BLaER1 (cell line): ENCODE measurements around the gene CCDC43.

Source experiments
- H3K27ac ChIP-seq: shearing (Covaris generic); formaldehyde crosslinking; 2 replicates; pipeline ENCODE4 v1.8.1; 2022
- H3K27me3 ChIP-seq: shearing (Covaris generic); formaldehyde crosslinking; 2 replicates; pipeline ENCODE4 v1.8.1; 2022
- H3K36me3 ChIP-seq: shearing (Covaris generic); formaldehyde crosslinking; 2 replicates; pipeline ENCODE4 v1.8.1; 2022
- H3K4me1 ChIP-seq: shearing (Covaris generic); formaldehyde crosslinking; 2 replicates; pipeline ENCODE4 v1.8.1; 2022
- H3K4me2 ChIP-seq: shearing (Covaris generic); formaldehyde crosslinking; 2 replicates; pipeline ENCODE4 v1.8.1; 2022
- H3K4me3 ChIP-seq: shearing (Covaris generic); formaldehyde crosslinking; 2 replicates; pipeline ENCODE4 v1.8.1; 2022
- H3K9ac ChIP-seq: shearing (Covaris generic); formaldehyde crosslinking; 2 replicates; pipeline ENCODE4 v1.8.1; 2022
- H3K9me3 ChIP-seq: shearing (Covaris generic); formaldehyde crosslinking; 2 replicates; pipeline ENCODE4 v1.8.1; 2022
- H4K20me1 ChIP-seq: shearing (Covaris generic); formaldehyde crosslinking; 2 replicates; pipeline ENCODE4 v1.8.1; 2022
- Cebpa-rat ChIP-seq: shearing (Covaris generic); IDR thresholded peaks from 2 replicates; pipeline ENCODE4 v1.8.1; 2022

Gene CCDC43

DNA sequence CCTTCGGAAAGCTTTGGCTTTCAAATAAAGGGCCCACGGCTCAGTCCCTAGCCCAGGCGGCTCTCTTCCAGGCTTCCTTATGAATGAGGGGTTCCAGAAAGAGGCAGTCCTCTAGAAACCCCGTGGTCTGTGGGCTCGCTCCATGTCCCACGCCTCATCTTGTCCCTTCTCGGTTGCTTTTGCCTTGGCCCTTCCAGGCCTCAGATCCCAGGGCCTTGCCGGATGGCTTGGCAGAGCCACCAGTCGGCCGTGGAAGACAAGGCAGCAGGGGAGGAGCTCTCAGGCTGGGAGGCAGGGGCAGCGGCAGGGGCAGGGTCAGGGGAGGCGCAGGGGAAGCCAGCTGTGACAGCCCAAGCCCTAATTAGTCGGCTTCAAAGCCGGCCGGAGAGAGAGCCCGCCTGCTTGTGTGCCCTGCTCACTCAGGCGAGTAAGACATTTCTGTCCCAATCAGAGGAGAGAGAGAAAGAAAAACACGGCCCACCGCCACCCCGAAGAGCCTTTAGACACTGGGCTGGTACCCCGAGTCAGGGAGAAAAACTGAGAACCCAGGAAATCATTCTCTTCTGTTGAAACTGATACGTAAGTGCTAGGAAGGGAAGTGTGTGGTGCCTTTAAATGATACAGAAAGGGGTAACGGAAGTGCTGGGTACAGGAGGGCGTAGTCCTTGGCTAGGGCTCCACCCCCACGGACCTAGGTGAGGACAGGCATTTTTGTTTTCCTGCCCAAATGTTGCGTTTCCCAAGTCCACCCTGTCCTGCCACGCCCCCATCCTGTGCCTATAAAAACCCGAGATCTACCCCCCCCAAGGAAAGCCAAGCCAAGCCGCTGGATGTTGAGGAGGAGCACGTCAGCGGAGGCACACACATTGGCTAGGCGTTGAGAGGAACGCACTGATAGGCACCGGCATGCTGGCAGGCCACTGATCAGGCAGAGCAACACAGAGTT lies 61.1 kb downstream of the CCDC43 start:
- Histone ChIP-seq H3K27me3 (no peaks in the 10 kb centered on the region), H3K9me3 (no peaks in the 10 kb centered on the region), H3K4me1 (peaks cover 46% of the 10 kb centered on the region), H3K4me3 (peak overlapping the region; percentile 57), H4K20me1 (no peaks in the 10 kb centered on the region), H3K4me2 (peak overlapping the region; percentile 96), H3K27ac (peak overlapping the region; percentile 99), H3K36me3 (no peaks in the 10 kb centered on the region), H3K9ac (peak overlapping the region; percentile 90)
- no peak for TF ChIP-seq Cebpa-rat

GRCh38 chr17:44627513-44628242 lies 61.9 kb downstream of the CCDC43 start:
- peak overlapping the region; percentile 96 for H3K4me2 ChIP-seq
- H3K27me3 ChIP-seq: no peaks in the 10 kb centered on the region
- H3K4me3 ChIP-seq: peak overlapping the region; percentile 57
- no peaks in the 10 kb centered on the region for H4K20me1 ChIP-seq
- TF ChIP-seq Cebpa-rat: no peak
- H3K4me1 ChIP-seq: peaks cover 53% of the 10 kb centered on the region
- no peaks in the 10 kb centered on the region for H3K36me3 ChIP-seq
- peak overlapping the region; percentile 90 for H3K9ac ChIP-seq
- H3K27ac ChIP-seq: peak overlapping the region; percentile 99
- no peaks in the 10 kb centered on the region for H3K9me3 ChIP-seq
